AG04449 (cell line): ENCODE results near the gene UBASH3B.

Source experiments
- CTCF ChIA-PET: fragments of 350-600 bp; formaldehyde crosslinking; extraction: SDS; loops from one replicate; lab custom pipeline; 2021; ENCODE audit warnings: antibody characterized with exemption; lab: Yijun Ruan, JAX
- POLR2A ChIA-PET: fragments of 400-600, 350-600 bp; formaldehyde crosslinking; extraction: SDS; loops from one replicate; lab custom pipeline; 2020; ENCODE audit warnings: antibody characterized with exemption, inconsistent platforms; lab: Yijun Ruan, JAX
- DNase-seq: peaks from one replicate; pipeline ENCODE4 v3.0.0-alpha.2; 2010; ENCODE audit warnings: low read depth, low spot score
- H3K4me3 ChIP-seq: 2 replicates; pipeline ENCODE4 v1.5.1; 2011; ENCODE audit warnings: low read depth, mild to moderate bottlenecking, control low read depth, low read length
- TF ChIP-seq, protein P1 (sequence below): IDR thresholded peaks from one replicate; pipeline ENCODE4 v1.5.1; 2011; ENCODE audit warnings: mild to moderate bottlenecking, moderate library complexity, low read length, control low read depth, inconsistent platforms; ENCODE audit not compliant: insufficient read depth; ENCODE audit errors: missing control alignments

UBASH3B gene

DNA sequence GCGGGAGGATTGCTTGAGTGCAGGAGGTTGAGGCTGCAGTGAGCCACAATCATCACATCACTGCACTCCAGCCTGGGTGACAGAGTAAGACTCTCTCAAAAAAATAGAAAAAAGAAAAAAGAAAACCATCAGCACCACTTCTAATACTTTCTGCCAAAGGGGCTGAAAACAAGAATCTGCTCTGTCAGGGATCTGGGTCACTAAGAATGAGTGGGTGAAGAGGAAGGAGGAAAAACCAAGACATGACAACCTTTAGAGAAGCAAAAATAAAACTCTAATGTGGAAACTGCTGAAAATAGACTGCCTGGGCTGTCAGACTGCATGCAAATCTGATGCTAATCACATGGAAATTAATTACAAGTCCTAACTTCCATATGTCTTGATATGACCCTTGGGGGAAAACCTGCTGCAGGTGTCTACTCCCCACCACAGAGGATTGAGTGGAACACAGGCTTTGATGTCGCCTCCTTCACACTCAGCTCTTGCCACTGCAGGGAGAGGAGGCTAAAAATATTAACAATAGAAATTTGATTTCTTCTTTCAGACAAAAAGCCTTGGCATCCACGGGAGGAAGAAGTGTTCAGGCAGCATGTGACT, 120.3 kb downstream of the UBASH3B start:
- DNase-seq: no peak
- no peak overlapping the region for H3K4me3 ChIP-seq
- TF ChIP-seq, protein P1, sequence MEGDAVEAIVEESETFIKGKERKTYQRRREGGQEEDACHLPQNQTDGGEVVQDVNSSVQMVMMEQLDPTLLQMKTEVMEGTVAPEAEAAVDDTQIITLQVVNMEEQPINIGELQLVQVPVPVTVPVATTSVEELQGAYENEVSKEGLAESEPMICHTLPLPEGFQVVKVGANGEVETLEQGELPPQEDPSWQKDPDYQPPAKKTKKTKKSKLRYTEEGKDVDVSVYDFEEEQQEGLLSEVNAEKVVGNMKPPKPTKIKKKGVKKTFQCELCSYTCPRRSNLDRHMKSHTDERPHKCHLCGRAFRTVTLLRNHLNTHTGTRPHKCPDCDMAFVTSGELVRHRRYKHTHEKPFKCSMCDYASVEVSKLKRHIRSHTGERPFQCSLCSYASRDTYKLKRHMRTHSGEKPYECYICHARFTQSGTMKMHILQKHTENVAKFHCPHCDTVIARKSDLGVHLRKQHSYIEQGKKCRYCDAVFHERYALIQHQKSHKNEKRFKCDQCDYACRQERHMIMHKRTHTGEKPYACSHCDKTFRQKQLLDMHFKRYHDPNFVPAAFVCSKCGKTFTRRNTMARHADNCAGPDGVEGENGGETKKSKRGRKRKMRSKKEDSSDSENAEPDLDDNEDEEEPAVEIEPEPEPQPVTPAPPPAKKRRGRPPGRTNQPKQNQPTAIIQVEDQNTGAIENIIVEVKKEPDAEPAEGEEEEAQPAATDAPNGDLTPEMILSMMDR: no peak
- CTCF ChIA-PET: interaction anchor here (1.0 to 19.8 kb wide), 5 partner anchors 8 to 247 kb away, joined by 3 to 645 read pairs (median 4); no protein-coding TSS in a partner anchor
- POLR2A ChIA-PET: no interaction called here

DNA sequence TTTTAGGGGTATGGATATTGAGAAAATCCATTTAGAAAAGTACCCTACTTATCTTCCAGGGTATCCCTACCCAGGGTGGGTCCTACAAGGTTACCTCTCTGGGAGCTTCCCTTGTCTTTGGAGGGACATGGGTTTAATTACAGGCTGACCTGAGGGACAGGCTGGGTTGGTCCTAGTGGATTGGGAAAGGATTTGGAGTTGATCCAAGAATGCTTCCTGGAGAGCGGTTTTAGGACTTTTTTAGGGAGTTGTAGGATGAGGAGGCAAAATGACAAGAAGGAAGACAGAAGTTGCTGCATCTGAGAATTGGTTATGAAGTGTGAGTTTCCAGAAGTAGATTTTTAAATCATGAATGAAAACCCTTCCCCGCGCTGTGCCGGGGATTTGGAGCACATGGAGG, 121.0 kb downstream of the UBASH3B start:
- ChIA-PET CTCF (interaction anchor here (1.0 to 19.8 kb wide), 4 partner anchors 12 to 247 kb away, joined by 3 to 645 read pairs (median 4); no protein-coding TSS in a partner anchor), POLR2A (no interaction called here)
- TF ChIP-seq, protein P1: no peak
- no peak for DNase-seq
- no peak overlapping the region for H3K4me3 ChIP-seq

DNA sequence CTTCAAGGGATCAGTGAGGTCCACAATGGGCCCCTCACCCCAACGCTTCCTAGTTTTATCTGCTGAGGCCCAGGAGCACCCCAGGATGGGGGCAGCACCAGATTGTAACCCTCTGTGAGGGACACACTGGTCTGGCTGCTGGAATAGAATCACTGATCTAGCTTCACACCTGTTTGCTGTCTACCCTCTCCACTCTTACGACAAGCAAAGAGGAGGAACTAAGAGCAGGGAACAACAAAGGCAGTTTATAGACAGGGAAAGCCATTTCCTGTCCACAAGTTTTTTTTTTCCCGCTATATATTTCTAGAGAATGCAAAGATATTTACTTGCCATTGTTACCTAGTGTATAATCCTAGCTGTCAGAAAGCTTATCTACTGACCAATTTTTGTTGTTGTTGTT, 121.8 kb downstream of the UBASH3B start:
- DNase-seq: no peak
- H3K4me3 ChIP-seq: no peak overlapping the region
- ChIA-PET POLR2A (no interaction called here), CTCF (interaction anchor here (1.1 to 19.8 kb wide), 6 partner anchors 11 to 245 kb away, joined by 3 to 645 read pairs (median 4); no protein-coding TSS in a partner anchor)
- TF ChIP-seq, protein P1: no peak

DNA sequence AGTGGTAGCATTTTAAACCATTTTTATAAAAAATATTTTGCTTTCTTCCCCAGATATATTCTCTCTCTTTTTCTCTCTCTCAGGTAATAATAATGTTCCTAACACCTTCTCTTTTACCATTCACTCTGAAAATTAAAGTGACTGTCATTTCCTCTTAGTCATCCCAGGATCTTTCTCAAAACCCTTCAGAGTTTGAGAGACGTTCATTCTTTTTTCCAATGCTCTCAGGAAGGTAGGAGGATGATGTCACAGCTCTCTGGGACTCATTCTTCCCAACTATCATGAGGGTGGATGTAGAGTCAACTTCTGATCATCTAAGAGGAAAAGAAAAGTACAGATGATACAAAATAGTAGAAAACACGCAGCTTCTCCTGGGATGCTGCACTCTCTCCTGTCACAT, 122.6 kb downstream of the UBASH3B start:
- POLR2A ChIA-PET: no interaction called here
- DNase-seq: no peak
- CTCF ChIA-PET: interaction anchor here (1.0 to 19.8 kb wide), 8 partner anchors 9 to 244 kb away, joined by 3 to 645 read pairs (median 4); no protein-coding TSS in a partner anchor
- H3K4me3 ChIP-seq: no peak overlapping the region
- TF ChIP-seq, protein P1: no peak

DNA sequence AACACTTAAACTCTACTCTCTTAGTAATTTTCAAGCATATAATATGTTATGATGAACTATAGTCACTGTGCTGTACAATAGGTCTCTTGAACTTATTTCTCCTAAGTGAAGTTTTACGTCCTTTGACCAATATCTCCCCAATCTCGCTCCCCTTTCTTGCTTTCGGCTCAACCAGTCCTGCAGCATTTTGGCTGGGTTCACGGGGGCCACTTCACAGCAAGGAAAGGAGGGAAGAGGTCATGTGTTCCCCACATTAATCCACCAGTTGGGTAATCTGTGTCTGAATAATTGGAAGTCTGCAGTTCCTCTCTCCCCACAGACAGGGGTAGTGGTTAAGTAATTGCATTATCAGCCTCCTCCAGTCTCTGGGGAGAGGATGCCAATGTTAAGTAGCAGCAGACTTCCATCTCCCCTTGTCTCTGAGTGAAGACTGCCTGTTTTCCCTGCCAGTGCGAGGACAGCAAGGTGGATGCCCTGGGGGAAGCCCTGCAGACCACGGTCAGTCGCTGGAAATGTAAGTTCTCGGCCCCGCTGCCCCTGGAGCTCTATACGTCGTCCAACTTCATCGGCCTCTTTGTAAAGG, 123.6 kb downstream of the UBASH3B start:
- no peak overlapping the region for H3K4me3 ChIP-seq
- TF ChIP-seq, protein P1: no peak
- DNase-seq: no peak
- POLR2A ChIA-PET: no interaction called here
- CTCF ChIA-PET: interaction anchor here (1.1 to 19.8 kb wide), 13 partner anchors 9 to 198 kb away, joined by 3 to 645 read pairs (median 31); partner anchors contain the start of gene UBASH3B

DNA sequence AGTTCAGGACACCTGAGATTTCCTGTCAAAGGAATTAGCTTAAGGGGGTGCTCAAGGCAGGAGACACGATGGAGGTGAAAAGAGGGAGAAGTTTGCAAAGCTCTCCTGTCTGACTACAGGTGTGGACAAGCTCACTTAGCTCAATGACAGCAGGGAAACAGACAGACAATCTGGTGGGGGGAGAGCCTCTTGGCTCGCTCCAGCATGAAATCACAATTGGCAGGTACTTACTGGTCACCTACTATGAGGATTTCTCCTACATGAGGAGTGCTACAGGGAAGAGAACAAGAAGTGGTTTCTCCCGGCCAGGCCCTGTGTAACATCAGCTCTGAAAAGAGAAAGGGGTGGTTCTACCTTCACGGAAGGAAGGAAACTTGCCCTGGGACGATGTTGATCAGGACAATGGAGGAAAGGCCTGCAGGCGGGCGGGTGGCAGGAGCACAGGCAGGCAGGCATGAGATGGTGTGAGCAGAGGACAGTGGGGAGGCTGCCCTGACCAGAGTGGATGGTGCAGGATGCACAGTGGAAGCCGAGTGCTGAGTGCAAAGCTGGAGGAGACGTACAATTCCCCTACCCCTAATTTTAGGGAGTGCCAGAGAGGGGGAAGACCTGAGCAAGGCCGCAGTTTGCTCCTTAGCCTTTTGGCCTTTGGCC, 124.9 kb downstream of the UBASH3B start:
- POLR2A ChIA-PET: interaction anchor here (1.2 kb wide), 1 partner anchor 72 kb away, joined by 3 read pairs; no protein-coding TSS in a partner anchor
- TF ChIP-seq, protein P1: no peak
- CTCF ChIA-PET: interaction anchor here (0.6 to 19.8 kb wide), 35 partner anchors 10 to 200 kb away, joined by 3 to 645 read pairs (median 7); partner anchors contain the start of gene UBASH3B
- DNase-seq: no peak
- H3K4me3 ChIP-seq: no peak overlapping the region
